GM19035 (cell line): ENCODE results near the gene ZNF23.

Experiments
- ATAC-seq: cut with Tn5 transposase; IDR thresholded peaks from one replicate; pipeline ENCODE4 v1.9.1; 2021; ENCODE audit not compliant: unreplicated experiment

The ZNF23 gene

GRCh38 chr16:71472051-71472450, 10.0 kb upstream of the ZNF23 start:
- ATAC-seq, result no peak

DNA sequence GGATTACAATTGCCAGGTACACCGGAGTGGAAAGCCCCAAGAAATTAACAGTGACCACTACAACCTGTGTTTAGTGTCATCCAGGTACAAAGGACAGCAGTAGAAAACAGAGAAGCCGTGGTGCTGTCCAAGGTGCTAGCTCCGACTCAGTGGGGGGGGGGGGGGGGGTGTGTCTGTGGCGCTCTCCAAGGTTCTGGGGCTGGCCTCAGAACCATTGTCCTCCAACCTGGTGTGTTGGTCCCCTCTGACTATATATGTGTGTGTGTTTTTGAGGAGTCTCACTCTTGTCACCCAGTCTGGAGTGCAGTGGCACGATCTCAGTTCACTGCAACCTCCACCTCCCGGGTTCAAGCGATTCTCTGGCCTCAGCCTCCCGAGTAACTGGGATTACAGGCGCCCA, 5.8 kb upstream of the ZNF23 start:
- no peak for ATAC-seq

- ATAC-seq, result no peak
These were observed 2.2 kb upstream of the ZNF23 start for GRCh38 chr16:71464231-71464630.

DNA sequence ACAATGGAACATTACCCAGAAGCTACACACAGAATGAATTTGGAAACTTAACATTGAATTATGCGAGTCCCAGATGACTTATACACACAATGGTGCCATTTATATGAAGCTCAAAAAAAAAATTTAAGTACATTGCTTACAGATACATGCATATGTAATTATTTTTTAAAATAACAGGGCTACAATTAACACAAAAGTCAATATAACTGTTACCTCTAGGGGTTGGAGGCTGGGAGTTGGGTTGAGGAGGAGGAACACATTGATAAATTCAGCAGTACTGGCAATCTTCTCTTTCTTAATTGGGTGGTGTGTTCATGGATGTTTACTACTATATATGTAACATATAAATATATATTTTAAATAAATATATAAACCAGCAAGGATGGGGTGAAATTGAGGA, 1.1 kb downstream of the ZNF23 start:
- no peak for ATAC-seq

- no peak for ATAC-seq
These were observed 1.8 kb downstream of the ZNF23 start for GRCh38 chr16:71460236-71460635.

DNA sequence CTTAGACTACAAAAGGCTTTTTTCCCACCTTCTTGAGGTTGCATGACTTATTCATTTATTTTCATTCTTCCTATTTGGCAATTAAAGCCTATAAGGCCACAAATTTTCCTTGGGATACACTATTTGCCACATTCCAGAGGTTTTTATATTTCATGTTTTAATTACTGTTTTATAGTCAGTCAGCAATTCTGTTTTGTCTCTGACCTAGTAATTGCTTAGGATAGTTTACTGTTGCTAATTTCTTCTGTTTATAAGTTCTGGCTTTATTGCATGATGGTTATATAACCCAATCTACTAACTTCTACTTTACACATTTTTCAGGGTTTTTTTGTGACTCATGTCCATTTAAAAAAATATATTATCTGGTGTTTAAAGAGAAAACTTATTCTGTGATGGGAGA, 2.5 kb downstream of the ZNF23 start:
- no peak for ATAC-seq

GRCh38 chr16:71456801-71457200, 5.2 kb downstream of the ZNF23 start:
- ATAC-seq, result no peak

DNA sequence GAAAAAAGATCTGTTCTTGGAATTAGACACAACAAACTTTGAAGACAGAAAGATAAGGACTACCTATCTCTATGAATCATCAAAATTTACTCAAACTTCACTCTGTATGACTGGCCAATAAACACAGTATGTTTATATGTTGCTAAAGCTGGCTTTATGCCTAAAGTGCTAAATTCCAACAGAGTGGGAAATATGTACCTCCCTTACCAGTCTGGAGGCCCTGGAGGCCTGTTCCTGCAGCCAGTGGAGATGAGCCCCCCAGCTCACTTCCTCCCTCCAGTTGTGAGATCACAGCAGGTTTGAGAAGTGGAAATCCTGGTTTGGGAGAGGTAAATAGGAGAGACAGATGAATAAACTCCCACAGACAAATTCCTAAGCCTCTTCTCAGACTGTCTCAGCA, 9.0 kb downstream of the ZNF23 start:
- ATAC-seq, result no peak

GRCh38 chr16:71449020-71449419, 13.0 kb downstream of the ZNF23 start:
- ATAC-seq, result no peak

DNA sequence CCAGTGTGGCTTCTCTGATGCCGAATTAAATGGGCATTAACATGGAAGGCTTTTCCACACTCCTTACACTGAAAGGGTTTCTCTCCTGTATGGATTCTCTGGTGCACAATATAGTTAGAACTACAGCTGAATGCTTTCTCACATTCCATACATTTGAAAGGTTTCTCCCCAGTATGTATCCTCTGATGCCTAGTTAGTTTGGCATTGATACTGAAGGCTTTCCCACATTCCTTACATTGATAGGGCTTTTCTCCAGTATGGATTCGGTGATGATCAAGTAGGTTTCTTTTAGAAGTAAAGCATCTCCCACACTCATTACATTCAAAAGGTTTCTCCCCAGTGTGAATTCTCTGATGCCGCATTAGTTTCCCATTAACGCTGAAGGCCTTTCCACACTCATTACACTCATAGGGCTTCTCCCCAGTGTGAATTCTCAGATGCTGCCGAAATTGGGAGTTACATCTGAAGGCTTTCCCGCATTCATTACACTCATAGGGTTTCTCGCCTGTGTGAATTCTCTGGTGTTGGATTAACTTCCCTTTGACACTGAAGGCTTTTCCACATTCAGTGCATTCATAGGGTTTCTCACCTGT, 13.7 kb downstream of the ZNF23 start:
- no peak for ATAC-seq

DNA sequence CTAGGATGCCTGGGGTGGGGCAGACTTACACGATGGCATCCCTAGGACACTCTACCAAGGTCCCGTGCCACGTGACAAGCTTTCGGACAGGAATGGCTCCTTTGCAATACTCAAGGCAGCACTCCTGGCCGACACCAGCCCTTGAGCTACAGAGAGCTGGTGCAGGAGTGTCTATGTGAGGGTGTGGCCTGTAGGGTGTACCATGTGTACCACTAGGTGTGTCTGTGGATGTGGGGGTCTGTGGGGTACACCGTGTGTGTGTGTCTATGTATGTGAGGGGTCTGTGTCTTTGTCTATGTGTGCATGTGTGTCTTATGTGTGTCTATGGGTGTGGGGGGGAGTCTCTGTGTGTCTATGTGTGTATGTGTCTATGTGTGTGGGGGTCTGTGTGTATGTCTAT, 18.3 kb downstream of the ZNF23 start:
- no peak for ATAC-seq

- ATAC-seq, result no peak
These were observed 20.0 kb downstream of the ZNF23 start, which contains the start of gene TLE7 for GRCh38 chr16:71442051-71442440. Gene TLE7, minus strand, starts transcription at chr16:71442054. Its CDS starts 8,730 bp downstream, at chr16:71433324.

DNA sequence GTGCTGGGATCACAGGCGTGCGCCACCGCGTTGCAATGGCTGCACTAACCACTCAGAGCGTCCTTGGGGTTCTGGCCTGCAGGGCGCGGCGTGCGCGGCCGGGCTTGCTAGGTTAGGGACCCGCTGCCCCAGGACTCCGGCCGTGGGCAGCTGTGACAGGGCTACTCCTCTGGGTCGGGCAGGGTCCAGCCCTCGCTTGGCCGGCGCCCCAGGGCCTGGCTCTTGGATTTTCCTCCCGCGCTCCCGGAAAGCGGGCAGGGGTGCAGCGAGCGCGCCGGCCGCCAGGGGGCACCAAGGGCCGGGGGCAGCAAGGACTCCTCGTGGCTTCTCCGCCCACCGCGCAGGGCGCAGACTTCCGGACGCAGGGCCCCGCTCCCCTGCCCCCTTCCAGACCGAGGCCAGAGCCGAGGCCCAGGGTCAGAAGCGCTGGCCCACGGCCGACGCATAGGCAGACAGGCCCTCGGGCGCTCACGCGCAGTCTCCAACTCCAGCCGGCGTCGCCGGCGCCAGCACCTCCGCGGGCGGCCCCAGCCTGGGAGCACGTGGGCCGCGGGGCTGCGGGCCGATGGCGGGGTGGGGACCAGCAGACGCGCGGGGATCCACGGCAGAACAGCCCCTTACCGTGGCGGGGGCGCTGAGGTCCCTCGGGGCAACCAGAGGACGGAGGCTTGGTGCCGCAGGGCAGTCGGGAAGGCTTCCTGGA, 20.5 kb downstream of the ZNF23 start:
- no peak for ATAC-seq

GRCh38 chr16:71440669-71441347, 21.2 kb downstream of the ZNF23 start:
- ATAC-seq, result no peak

DNA sequence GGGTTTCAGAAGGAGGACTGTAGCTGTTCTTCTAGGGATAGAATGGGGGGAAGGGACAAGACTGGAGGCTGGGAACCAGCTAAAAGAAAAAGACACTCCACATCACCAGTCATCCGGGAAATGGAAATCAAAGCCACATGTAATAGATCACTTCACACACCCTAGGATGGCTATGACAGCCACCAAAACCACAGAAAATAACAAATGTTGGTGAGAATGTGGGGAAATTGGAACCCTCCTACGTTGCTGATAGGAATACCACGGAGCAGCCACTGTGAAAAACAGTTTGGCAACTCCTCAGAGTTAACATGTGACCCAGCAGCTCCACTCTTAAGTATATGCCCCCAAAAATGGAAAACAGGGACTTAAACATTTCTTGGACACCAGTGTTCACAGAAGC, 22.5 kb downstream of the ZNF23 start:
- no peak for ATAC-seq

- no peak for ATAC-seq
These were observed 25.6 kb downstream of the ZNF23 start for GRCh38 chr16:71436473-71436872.

DNA sequence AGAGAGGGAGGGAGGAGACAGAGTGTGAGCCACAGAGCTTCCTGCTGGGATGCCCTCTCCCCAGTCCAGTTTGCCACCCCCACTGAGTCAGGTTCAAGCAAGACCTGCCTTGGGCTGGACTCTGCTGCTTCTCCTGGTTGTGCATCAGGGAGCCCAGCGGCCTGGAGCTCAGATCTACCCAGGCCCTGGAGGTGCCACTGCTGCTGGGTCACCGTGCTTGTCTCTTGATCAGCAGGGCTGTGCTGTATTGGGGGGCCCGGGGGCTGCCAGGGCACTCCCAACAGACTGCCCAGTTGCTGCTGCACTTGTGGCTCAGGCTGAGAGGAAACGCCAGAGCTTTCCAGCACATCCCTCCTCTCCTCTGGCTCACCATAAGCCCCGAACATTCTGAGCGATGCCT, 29.1 kb downstream of the ZNF23 start:
- ATAC-seq, result no peak

GRCh38 chr16:71431991-71432390, 30.1 kb downstream of the ZNF23 start:
- no peak for ATAC-seq

- no peak for ATAC-seq
These were observed 30.9 kb downstream of the ZNF23 start for GRCh38 chr16:71431176-71431575.

- no peak for ATAC-seq
These were observed 31.3 kb downstream of the ZNF23 start for GRCh38 chr16:71430744-71431143.

DNA sequence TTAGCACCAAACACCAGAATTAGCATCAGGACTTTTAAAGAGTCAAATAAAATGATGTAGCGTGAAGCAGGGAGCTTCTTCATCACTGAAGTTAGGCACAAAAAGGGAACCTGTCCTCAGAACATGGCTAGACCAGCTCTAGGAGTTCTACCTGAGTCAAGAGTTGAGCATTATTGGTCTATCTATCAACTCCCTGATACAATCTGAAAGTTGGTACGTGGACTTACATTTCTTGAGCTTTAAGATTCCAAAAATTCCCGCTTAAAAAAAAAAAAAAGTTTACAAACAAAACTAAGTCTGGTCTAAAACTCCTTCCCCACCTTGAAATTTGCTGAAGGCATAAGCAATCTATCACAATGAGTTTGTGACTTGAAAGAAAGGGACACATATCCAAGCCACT, 32.5 kb downstream of the ZNF23 start:
- ATAC-seq, result no peak

DNA sequence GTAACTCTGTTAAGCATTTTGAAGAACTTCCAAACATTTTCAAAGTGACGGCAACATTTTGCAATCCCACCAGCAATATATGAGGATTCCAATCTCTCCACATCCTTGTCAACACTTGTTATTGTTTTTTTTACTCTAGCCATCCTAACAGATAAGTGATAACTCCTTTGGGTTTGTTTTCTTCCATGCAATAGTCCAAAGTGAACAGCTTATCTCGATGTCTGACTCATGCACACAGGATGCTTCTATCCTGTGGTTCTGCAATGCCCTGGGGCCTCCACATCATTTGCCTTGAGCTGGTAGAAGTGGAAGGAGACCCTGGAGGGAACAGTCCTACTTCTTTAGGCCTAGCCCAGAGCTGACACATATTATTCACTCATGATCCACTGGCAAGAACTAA, 33.2 kb downstream of the ZNF23 start:
- no peak for ATAC-seq
